BJ (cell line): ENCODE data around the gene OGDH. TPM values are rescaled to one million over a fixed set of nuclear protein-coding genes. Genes with fewer than 3 reads are reported as not detected.

Source experiments
- CTCF ChIA-PET: fragments of 350-600 bp; formaldehyde crosslinking; extraction: SDS; loops from one replicate; lab custom pipeline; 2021; ENCODE audit warnings: antibody characterized with exemption, inconsistent platforms; lab: Yijun Ruan, JAX
- POLR2A ChIA-PET: fragments of 300-600 bp; sonication (Branson Sonifier 250); formaldehyde crosslinking; extraction: SDS; loops from one replicate; lab custom pipeline; 2021; ENCODE audit warnings: antibody characterized with exemption; lab: Charles Lee
- DNase-seq: peaks from one replicate; pipeline ENCODE4 v3.0.0-alpha.2; 2011; ENCODE audit warnings: low read depth
- H3K27me3 ChIP-seq: 2 replicates; pipeline ENCODE4 v1.6.0; 2011; ENCODE audit warnings: low read length; ENCODE audit not compliant: control insufficient read depth, insufficient read depth
- H3K36me3 ChIP-seq: 2 replicates; pipeline ENCODE4 v1.5.1; 2011; ENCODE audit warnings: low read length; ENCODE audit not compliant: control insufficient read depth, insufficient read depth
- H3K4me3 ChIP-seq: 2 replicates; pipeline ENCODE4 v1.5.1; 2011; ENCODE audit warnings: low read depth, mild to moderate bottlenecking, control low read depth, low read length
- polyA plus RNA-seq: library from polyadenylated mRNA; depleted of rRNA; stranded (reverse); fragments of >200 nt; gene quantifications from 2 replicates; pipeline ENCODE4 v1.2.3, GENCODE V29; 2011
- TF ChIP-seq, protein P1 (sequence below): IDR thresholded peaks from 2 replicates; pipeline ENCODE4 v1.5.1; 2011; ENCODE audit warnings: low read depth, mild to moderate bottlenecking, control low read depth, inconsistent platforms, low read length, moderate library complexity; ENCODE audit not compliant: insufficient read depth

The OGDH gene
- polyA plus RNA-seq, 1 experiment: 51.3 TPM

DNA sequence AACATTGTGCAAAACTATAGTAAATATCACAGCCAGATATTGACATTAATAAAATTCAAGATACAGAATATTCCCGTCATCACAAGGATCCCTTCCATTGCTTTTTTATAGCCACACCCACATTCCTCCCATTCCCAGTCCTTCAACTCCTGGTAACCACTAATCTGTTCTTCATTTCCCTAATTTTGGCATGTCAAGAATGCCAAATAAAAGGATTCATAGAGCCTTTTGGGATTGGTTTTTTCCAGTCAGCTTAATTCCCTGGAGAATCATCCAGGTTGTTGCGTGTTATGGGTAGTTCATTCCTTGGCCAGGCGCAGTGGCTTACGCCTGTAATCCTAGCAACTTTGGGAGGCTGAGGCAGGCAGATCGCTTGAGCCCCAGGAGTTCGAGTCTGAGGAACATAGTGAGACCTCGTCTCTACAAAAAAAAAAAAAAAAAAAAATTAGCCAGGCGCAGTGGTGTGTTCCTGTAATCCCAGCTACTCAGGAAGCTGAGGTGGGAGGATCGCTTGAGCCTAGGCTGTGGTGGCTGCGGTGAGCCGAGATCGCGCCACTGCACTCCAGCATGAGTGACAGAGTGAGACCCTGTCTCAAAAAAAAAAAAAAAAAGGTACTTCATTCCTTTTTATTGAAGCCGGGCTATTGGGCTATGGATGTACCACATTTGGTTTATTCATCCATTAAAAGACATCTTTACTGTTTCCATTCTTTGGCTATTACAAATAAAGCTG is 2.7 kb downstream of the OGDH start:
- Histone ChIP-seq H3K27me3 (no peaks in the 10 kb centered on the region), H3K4me3 (no peak overlapping the region), H3K36me3 (no peaks in the 10 kb centered on the region)
- TF ChIP-seq, protein P1, sequence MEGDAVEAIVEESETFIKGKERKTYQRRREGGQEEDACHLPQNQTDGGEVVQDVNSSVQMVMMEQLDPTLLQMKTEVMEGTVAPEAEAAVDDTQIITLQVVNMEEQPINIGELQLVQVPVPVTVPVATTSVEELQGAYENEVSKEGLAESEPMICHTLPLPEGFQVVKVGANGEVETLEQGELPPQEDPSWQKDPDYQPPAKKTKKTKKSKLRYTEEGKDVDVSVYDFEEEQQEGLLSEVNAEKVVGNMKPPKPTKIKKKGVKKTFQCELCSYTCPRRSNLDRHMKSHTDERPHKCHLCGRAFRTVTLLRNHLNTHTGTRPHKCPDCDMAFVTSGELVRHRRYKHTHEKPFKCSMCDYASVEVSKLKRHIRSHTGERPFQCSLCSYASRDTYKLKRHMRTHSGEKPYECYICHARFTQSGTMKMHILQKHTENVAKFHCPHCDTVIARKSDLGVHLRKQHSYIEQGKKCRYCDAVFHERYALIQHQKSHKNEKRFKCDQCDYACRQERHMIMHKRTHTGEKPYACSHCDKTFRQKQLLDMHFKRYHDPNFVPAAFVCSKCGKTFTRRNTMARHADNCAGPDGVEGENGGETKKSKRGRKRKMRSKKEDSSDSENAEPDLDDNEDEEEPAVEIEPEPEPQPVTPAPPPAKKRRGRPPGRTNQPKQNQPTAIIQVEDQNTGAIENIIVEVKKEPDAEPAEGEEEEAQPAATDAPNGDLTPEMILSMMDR: no peak
- CTCF ChIA-PET: interaction anchor here (0.9 kb wide), 1 partner anchor 121 kb away, joined by 3 read pairs; no protein-coding TSS in a partner anchor
- peak; percentile 58 for DNase-seq
- POLR2A ChIA-PET: interaction anchor here (0.7 kb wide), 1 partner anchor 135 kb away, joined by 18 read pairs; no protein-coding TSS in a partner anchor

DNA sequence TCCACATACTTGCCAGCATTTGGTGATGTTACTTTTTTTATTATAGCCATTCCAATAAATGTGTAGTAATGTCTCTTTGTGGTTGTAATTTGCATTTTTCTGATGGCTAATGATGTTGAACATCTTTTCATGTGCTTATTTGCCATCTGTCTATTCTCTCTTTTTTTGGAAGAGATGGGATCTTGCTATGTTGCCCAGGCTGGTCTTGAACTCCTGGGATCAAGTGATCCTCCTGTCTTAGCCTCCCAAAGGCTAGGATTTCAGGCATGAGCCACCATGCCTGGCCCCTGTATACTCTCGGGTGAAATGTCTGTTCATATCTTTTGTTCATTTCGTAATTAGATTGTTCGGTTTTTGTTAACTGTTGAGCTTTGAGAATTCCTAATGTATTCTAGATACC is 3.4 kb downstream of the OGDH start:
- Histone ChIP-seq H3K36me3 (no peaks in the 10 kb centered on the region), H3K4me3 (no peak overlapping the region), H3K27me3 (no peaks in the 10 kb centered on the region)
- ChIA-PET POLR2A (no interaction called here), CTCF (interaction anchor here (0.9 to 1.6 kb wide), 2 partner anchors 11 to 120 kb away, joined by 3 to 5 read pairs; no protein-coding TSS in a partner anchor)
- DNase-seq: no peak
- TF ChIP-seq, protein P1: no peak

DNA sequence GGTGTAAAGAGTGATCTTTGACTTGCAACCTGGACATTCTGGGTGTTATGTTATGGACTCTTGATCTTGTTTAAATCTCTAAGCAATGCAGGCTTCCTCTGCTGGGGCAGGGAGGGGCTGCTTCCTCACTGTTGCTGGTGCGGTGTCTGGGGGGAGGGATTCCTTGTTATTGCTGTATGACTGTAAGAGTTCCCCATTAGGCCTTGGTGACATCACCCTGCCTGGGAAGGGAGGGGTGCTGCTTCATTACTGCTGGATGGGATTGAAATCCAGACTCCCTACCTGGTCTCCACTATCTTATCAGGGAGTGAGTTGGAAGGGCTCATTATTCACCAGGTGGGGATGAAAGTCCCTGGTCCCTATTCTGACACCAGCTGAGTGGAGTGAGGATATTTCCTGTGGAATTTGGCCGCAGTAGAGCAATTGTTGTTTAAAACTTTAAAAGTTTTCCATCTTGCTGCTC is 8.8 kb downstream of the OGDH start:
- TF ChIP-seq, protein P1: no peak
- ChIA-PET CTCF (no interaction called here), POLR2A (no interaction called here)
- no peak for DNase-seq
- no peaks in the 10 kb centered on the region for H3K27me3 ChIP-seq
- H3K36me3 ChIP-seq: no peaks in the 10 kb centered on the region
- no peak overlapping the region for H3K4me3 ChIP-seq

DNA sequence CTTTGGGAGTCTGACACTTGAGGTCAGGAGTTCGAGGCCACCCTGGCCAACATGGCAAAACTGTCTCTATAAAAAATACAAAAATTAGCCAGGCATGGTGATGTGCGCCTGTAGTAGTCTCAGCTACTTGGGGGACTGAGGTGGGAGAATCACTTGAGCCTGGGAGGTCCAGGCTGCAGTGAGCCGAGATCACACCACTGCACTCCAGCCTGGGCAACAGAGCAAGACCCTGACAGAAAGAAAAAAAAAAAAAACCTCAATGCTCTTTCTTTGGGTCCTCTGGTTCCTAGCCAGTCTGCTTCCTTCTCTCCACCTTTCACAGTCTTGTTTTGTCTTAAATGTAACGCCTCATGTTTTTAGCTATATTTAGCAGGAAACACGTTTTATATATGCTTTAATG is 9.4 kb downstream of the OGDH start:
- TF ChIP-seq, protein P1: no peak
- Histone ChIP-seq H3K4me3 (no peak overlapping the region), H3K27me3 (no peaks in the 10 kb centered on the region), H3K36me3 (no peaks in the 10 kb centered on the region)
- POLR2A ChIA-PET: no interaction called here
- CTCF ChIA-PET: no interaction called here
- no peak for DNase-seq

DNA sequence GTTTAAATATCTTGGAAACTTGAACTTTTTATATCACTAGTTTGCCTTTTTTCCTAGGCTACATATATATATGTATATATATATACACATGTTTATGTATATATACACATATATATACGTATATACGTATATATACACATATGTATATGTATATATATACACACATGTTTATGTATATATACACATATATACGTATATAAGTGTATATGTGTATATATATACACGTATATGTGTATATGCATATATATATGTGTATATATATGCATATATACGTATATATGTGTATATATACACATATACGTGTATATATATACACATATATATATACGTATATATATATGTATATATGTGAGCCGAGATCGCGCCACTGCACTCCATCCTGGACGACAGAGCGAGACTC is 10.1 kb downstream of the OGDH start:
- Histone ChIP-seq H3K4me3 (no peak overlapping the region), H3K27me3 (no peaks in the 10 kb centered on the region), H3K36me3 (no peaks in the 10 kb centered on the region)
- DNase-seq: no peak
- TF ChIP-seq, protein P1: no peak
- ChIA-PET POLR2A (no interaction called here), CTCF (no interaction called here)
